ENCODE measurements around the gene ARHGAP5. TPM values are rescaled to one million over a fixed set of nuclear protein-coding genes. Genes with fewer than 3 reads are reported as not detected.

Gene ARHGAP5
- polyA plus RNA-seq, 1 donor, result 56.3 TPM

GRCh38 chr14:32134448-32135097 is 57.5 kb downstream of the ARHGAP5 start:
- 59% methylated on average over 2 of the region's 3 CpGs for WGBS (ENCODE audit: insufficient coverage, low lambda C conversion rate)

GRCh38 chr14:32136027-32136825 is 59.1 kb downstream of the ARHGAP5 start:
- H3K36me3 ChIP-seq (ENCODE audit: control insufficient read depth, insufficient read depth, low read length), result peaks cover 9% of the 10 kb centered on the region
- H3K27ac ChIP-seq (ENCODE audit: low read length), result no peak overlapping the region
- H3K4me3 ChIP-seq (ENCODE audit: low read length), result no peak overlapping the region
- no CpG with 5 or more reads among the region's 2 CpGs for WGBS (ENCODE audit: insufficient coverage, low lambda C conversion rate)
- peaks cover 21% of the 10 kb centered on the region for H3K9me3 ChIP-seq (ENCODE audit: control insufficient read depth, low read depth, low read length)
- H3K27me3 ChIP-seq (ENCODE audit: control insufficient read depth, insufficient read depth, low read length), result no peaks in the 10 kb centered on the region
- DNase-seq, result no peak
- no peaks in the 10 kb centered on the region for H3K4me1 ChIP-seq (ENCODE audit: control insufficient read depth, insufficient read depth, low read length)

More at GRCh38 chr14:32134448-32135097, 57.5 kb downstream of the ARHGAP5 start:
- peaks cover 16% of the 10 kb centered on the region for H3K9me3 ChIP-seq (ENCODE audit: control insufficient read depth, low read depth, low read length)
- peaks cover 19% of the 10 kb centered on the region for H3K36me3 ChIP-seq (ENCODE audit: control insufficient read depth, insufficient read depth, low read length)
- H3K27ac ChIP-seq (ENCODE audit: low read length), result no peak overlapping the region
- DNase-seq, result no peak
- H3K4me1 ChIP-seq (ENCODE audit: control insufficient read depth, insufficient read depth, low read length), result no peaks in the 10 kb centered on the region
- no peak overlapping the region for H3K4me3 ChIP-seq (ENCODE audit: low read length)
- no peaks in the 10 kb centered on the region for H3K27me3 ChIP-seq (ENCODE audit: control insufficient read depth, insufficient read depth, low read length)

- Histone ChIP-seq H3K27me3 (ENCODE audit: control insufficient read depth, insufficient read depth, low read length) (no peaks in the 10 kb centered on the region), H3K36me3 (ENCODE audit: control insufficient read depth, insufficient read depth, low read length) (peaks cover 12% of the 10 kb centered on the region), H3K9me3 (ENCODE audit: control insufficient read depth, low read depth, low read length) (peaks cover 21% of the 10 kb centered on the region), H3K27ac (ENCODE audit: low read length) (no peak overlapping the region), H3K4me3 (ENCODE audit: low read length) (no peak overlapping the region), H3K4me1 (ENCODE audit: control insufficient read depth, insufficient read depth, low read length) (no peaks in the 10 kb centered on the region)
- DNase-seq, result no peak
- no CpG with 5 or more reads among the region's 4 CpGs for WGBS (ENCODE audit: insufficient coverage, low lambda C conversion rate)
These were observed 60.2 kb downstream of the ARHGAP5 start for GRCh38 chr14:32137313-32137712.

- no peaks in the 10 kb centered on the region for H3K4me1 ChIP-seq (ENCODE audit: control insufficient read depth, insufficient read depth, low read length)
These were observed 60.8 kb downstream of the ARHGAP5 start for GRCh38 chr14:32137892-32138291.

GRCh38 chr14:32142341-32142740 is 65.2 kb downstream of the ARHGAP5 start:
- DNase-seq, result no peak
- Histone ChIP-seq H3K4me3 (ENCODE audit: low read length) (no peak overlapping the region), H3K36me3 (ENCODE audit: control insufficient read depth, insufficient read depth, low read length) (peaks cover 28% of the 10 kb centered on the region), H3K27ac (ENCODE audit: low read length) (no peak overlapping the region), H3K4me1 (ENCODE audit: control insufficient read depth, insufficient read depth, low read length) (no peaks in the 10 kb centered on the region), H3K27me3 (ENCODE audit: control insufficient read depth, insufficient read depth, low read length) (no peaks in the 10 kb centered on the region), H3K9me3 (ENCODE audit: control insufficient read depth, low read depth, low read length) (peaks cover 21% of the 10 kb centered on the region)
- no CpG with 5 or more reads among the region's 1 CpG for WGBS (ENCODE audit: insufficient coverage, low lambda C conversion rate)

More at GRCh38 chr14:32137892-32138291, 60.8 kb downstream of the ARHGAP5 start:
- no peak for DNase-seq
- no peak overlapping the region for H3K27ac ChIP-seq (ENCODE audit: low read length)
- no peak overlapping the region for H3K4me3 ChIP-seq (ENCODE audit: low read length)
- H3K27me3 ChIP-seq (ENCODE audit: control insufficient read depth, insufficient read depth, low read length), result no peaks in the 10 kb centered on the region
- no CpG with 5 or more reads among the region's 1 CpG for WGBS (ENCODE audit: insufficient coverage, low lambda C conversion rate)
- H3K36me3 ChIP-seq (ENCODE audit: control insufficient read depth, insufficient read depth, low read length), result peaks cover 17% of the 10 kb centered on the region
- peaks cover 21% of the 10 kb centered on the region for H3K9me3 ChIP-seq (ENCODE audit: control insufficient read depth, low read depth, low read length)

- no peak overlapping the region for H3K27ac ChIP-seq (ENCODE audit: low read length)
- no peaks in the 10 kb centered on the region for H3K4me1 ChIP-seq (ENCODE audit: control insufficient read depth, insufficient read depth, low read length)
- H3K27me3 ChIP-seq (ENCODE audit: control insufficient read depth, insufficient read depth, low read length), result no peaks in the 10 kb centered on the region
- H3K4me3 ChIP-seq (ENCODE audit: low read length), result no peak overlapping the region
- peaks cover 18% of the 10 kb centered on the region for H3K9me3 ChIP-seq (ENCODE audit: control insufficient read depth, low read depth, low read length)
- WGBS (ENCODE audit: insufficient coverage, low lambda C conversion rate), result 60% methylated on average over 2 of the region's 7 CpGs
- peaks cover 34% of the 10 kb centered on the region for H3K36me3 ChIP-seq (ENCODE audit: control insufficient read depth, insufficient read depth, low read length)
- DNase-seq, result no peak
These were observed 65.8 kb downstream of the ARHGAP5 start for GRCh38 chr14:32142754-32143437.

GRCh38 chr14:32150392-32150791 is 73.3 kb downstream of the ARHGAP5 start:
- H3K27me3 ChIP-seq (ENCODE audit: control insufficient read depth, insufficient read depth, low read length), result no peaks in the 10 kb centered on the region
- H3K9me3 ChIP-seq (ENCODE audit: control insufficient read depth, low read depth, low read length), result no peaks in the 10 kb centered on the region
- no peak for DNase-seq
- peaks cover 48% of the 10 kb centered on the region for H3K36me3 ChIP-seq (ENCODE audit: control insufficient read depth, insufficient read depth, low read length)
- no peaks in the 10 kb centered on the region for H3K4me1 ChIP-seq (ENCODE audit: control insufficient read depth, insufficient read depth, low read length)
- H3K4me3 ChIP-seq (ENCODE audit: low read length), result no peak overlapping the region
- no peak overlapping the region for H3K27ac ChIP-seq (ENCODE audit: low read length)
- no CpG with 5 or more reads among the region's 2 CpGs for WGBS (ENCODE audit: insufficient coverage, low lambda C conversion rate)

- Histone ChIP-seq H3K9me3 (ENCODE audit: control insufficient read depth, low read depth, low read length) (no peaks in the 10 kb centered on the region), H3K4me1 (ENCODE audit: control insufficient read depth, insufficient read depth, low read length) (no peaks in the 10 kb centered on the region), H3K27ac (ENCODE audit: low read length) (no peak overlapping the region), H3K27me3 (ENCODE audit: control insufficient read depth, insufficient read depth, low read length) (no peaks in the 10 kb centered on the region), H3K36me3 (ENCODE audit: control insufficient read depth, insufficient read depth, low read length) (no peaks in the 10 kb centered on the region), H3K4me3 (ENCODE audit: low read length) (no peak overlapping the region)
- no CpG with 5 or more reads among the region's 2 CpGs for WGBS (ENCODE audit: insufficient coverage, low lambda C conversion rate)
- no peak for DNase-seq
These were observed 88.9 kb downstream of the ARHGAP5 start for GRCh38 chr14:32166029-32166428.

- H3K9me3 ChIP-seq (ENCODE audit: control insufficient read depth, low read depth, low read length), result no peaks in the 10 kb centered on the region
- H3K27ac ChIP-seq (ENCODE audit: low read length), result no peak overlapping the region
- no CpG with 5 or more reads among the region's 1 CpG for WGBS (ENCODE audit: insufficient coverage, low lambda C conversion rate)
- no peaks in the 10 kb centered on the region for H3K27me3 ChIP-seq (ENCODE audit: control insufficient read depth, insufficient read depth, low read length)
- no peak for DNase-seq
- no peaks in the 10 kb centered on the region for H3K36me3 ChIP-seq (ENCODE audit: control insufficient read depth, insufficient read depth, low read length)
- H3K4me1 ChIP-seq (ENCODE audit: control insufficient read depth, insufficient read depth, low read length), result no peaks in the 10 kb centered on the region
- no peak overlapping the region for H3K4me3 ChIP-seq (ENCODE audit: low read length)
These were observed 89.8 kb downstream of the ARHGAP5 start for GRCh38 chr14:32166924-32167323.

GRCh38 chr14:32167907-32168306 is 90.8 kb downstream of the ARHGAP5 start:
- no peaks in the 10 kb centered on the region for H3K4me1 ChIP-seq (ENCODE audit: control insufficient read depth, insufficient read depth, low read length)
- H3K36me3 ChIP-seq (ENCODE audit: control insufficient read depth, insufficient read depth, low read length), result no peaks in the 10 kb centered on the region
- DNase-seq, result no peak
- no peak overlapping the region for H3K27ac ChIP-seq (ENCODE audit: low read length)
- H3K27me3 ChIP-seq (ENCODE audit: control insufficient read depth, insufficient read depth, low read length), result no peaks in the 10 kb centered on the region
- H3K9me3 ChIP-seq (ENCODE audit: control insufficient read depth, low read depth, low read length), result no peaks in the 10 kb centered on the region
- no CpG with 5 or more reads among the region's 3 CpGs for WGBS (ENCODE audit: insufficient coverage, low lambda C conversion rate)
- no peak overlapping the region for H3K4me3 ChIP-seq (ENCODE audit: low read length)

All from large intestine (tissue), 3 donors.